ENCODE measurements around the gene FOXP1. TPM values are rescaled to one million over a fixed set of nuclear protein-coding genes. Genes with fewer than 3 reads are reported as not detected.

The FOXP1 gene
- total and polyA plus RNA-seq, 5 experiments from 2014 or later = 280 to 443 (median 382) TPM

- no peak for ATAC-seq
- H3K4me1 Mint-ChIP-seq = peaks cover 41 to 87% (median 68%) of the 10 kb centered on the region in 4 donors
- peak overlapping the region; percentile 2 to 87 (median 78) for H3K27ac Mint-ChIP-seq
- no peaks in the 10 kb centered on the region for H3K9me3 Mint-ChIP-seq
- peak overlapping the region in 1 of 10 donors; percentile 15 for H3K4me3 Mint-ChIP-seq
- POLR2A ChIA-PET = no interaction called here
- H3K36me3 Mint-ChIP-seq = peaks cover 10 to 88% (median 45%) of the 10 kb centered on the region in 3 donors
- no peak for DNase-seq
- H3K27me3 Mint-ChIP-seq = no peaks in the 10 kb centered on the region
These were observed 471.6 kb downstream of the FOXP1 start for GRCh38 chr3:71111784-71112440.

GRCh38 chr3:71110385-71111222 is 472.9 kb downstream of the FOXP1 start:
- Mint-ChIP-seq H3K4me1 (peaks cover 35 to 85% (median 64%) of the 10 kb centered on the region in 4 donors), H3K4me3 (peak overlapping the region in 1 of 10 donors; percentile 15), H3K36me3 (peaks cover 10 to 83% (median 42%) of the 10 kb centered on the region in 3 donors), H3K27me3 (no peaks in the 10 kb centered on the region), H3K9me3 (no peaks in the 10 kb centered on the region), H3K27ac (peak overlapping the region in 9 of 10 donors; percentile 18 to 90 (median 60))
- ATAC-seq = no peak
- DNase-seq = no peak
- POLR2A ChIA-PET = interaction anchor here (1.0 kb wide), 1 partner anchor 8 kb away, joined by 3 read pairs; no protein-coding TSS in a partner anchor

- Mint-ChIP-seq H3K4me3 (peak overlapping the region in 1 of 10 donors; percentile 19), H3K9me3 (no peaks in the 10 kb centered on the region), H3K27ac (peak overlapping the region in 9 of 10 donors; percentile 22 to 90 (median 79)), H3K27me3 (no peaks in the 10 kb centered on the region), H3K36me3 (peaks cover 8 to 88% (median 45%) of the 10 kb centered on the region in 3 donors), H3K4me1 (peaks cover 40 to 87% (median 67%) of the 10 kb centered on the region in 4 donors)
- ATAC-seq (no peak), DNase-seq (no peak)
- POLR2A ChIA-PET = no interaction called here
These were observed 473.6 kb downstream of the FOXP1 start for GRCh38 chr3:71109977-71110285.

GRCh38 chr3:71109241-71109976 is 474.1 kb downstream of the FOXP1 start:
- ATAC-seq = no peak
- Mint-ChIP-seq H3K27ac (peak overlapping the region in 9 of 10 donors; percentile 50 to 90 (median 79)), H3K9me3 (no peaks in the 10 kb centered on the region), H3K36me3 (peaks cover 6 to 86% (median 45%) of the 10 kb centered on the region in 3 donors), H3K27me3 (no peaks in the 10 kb centered on the region), H3K4me1 (peaks cover 37 to 86% (median 68%) of the 10 kb centered on the region in 4 donors), H3K4me3 (peak overlapping the region in 5 of 10 donors; percentile 4 to 36 (median 19))
- DNase-seq = no peak
- POLR2A ChIA-PET = no interaction called here

GRCh38 chr3:71107926-71108325 is 475.6 kb downstream of the FOXP1 start:
- Mint-ChIP-seq H3K4me3 (peak overlapping the region in 2 of 10 donors; percentile 14 to 24), H3K36me3 (peaks cover 6 to 89% (median 50%) of the 10 kb centered on the region in 3 donors), H3K27ac (peak overlapping the region in 9 of 10 donors; percentile 48 to 90 (median 68)), H3K27me3 (no peaks in the 10 kb centered on the region), H3K4me1 (peaks cover 41 to 90% (median 74%) of the 10 kb centered on the region in 4 donors), H3K9me3 (no peaks in the 10 kb centered on the region)
- POLR2A ChIA-PET = interaction anchor here (0.8 kb wide), 1 partner anchor 16 kb away, joined by 5 read pairs; no protein-coding TSS in a partner anchor
- ATAC-seq (no peak), DNase-seq (no peak)

GRCh38 chr3:71104976-71105375 is 478.6 kb downstream of the FOXP1 start:
- POLR2A ChIA-PET = interaction anchor here (0.5 kb wide), 1 partner anchor 126 kb away, joined by 4 read pairs; no protein-coding TSS in a partner anchor
- peak overlapping the region in 6 of 10 donors; percentile 4 to 37 (median 12) for H3K4me3 Mint-ChIP-seq
- H3K4me1 Mint-ChIP-seq = peaks cover 55 to 94% (median 84%) of the 10 kb centered on the region in 4 donors

GRCh38 chr3:71104556-71104955 is 479.0 kb downstream of the FOXP1 start:
- peaks cover 52 to 94% (median 84%) of the 10 kb centered on the region in 4 donors for H3K4me1 Mint-ChIP-seq
- peak overlapping the region in 9 of 10 donors; percentile 31 to 90 (median 74) for H3K27ac Mint-ChIP-seq
- H3K4me3 Mint-ChIP-seq = peak overlapping the region in 4 of 10 donors; percentile 8 to 39 (median 16)
- ATAC-seq (no peak), DNase-seq (no peak)
- H3K9me3 Mint-ChIP-seq = no peaks in the 10 kb centered on the region
- POLR2A ChIA-PET = interaction anchor here (0.5 kb wide), 1 partner anchor 126 kb away, joined by 4 read pairs; no protein-coding TSS in a partner anchor
- peaks cover 8 to 84% (median 29%) of the 10 kb centered on the region in 3 donors for H3K36me3 Mint-ChIP-seq
- no peaks in the 10 kb centered on the region for H3K27me3 Mint-ChIP-seq

More at GRCh38 chr3:71104976-71105375, 478.6 kb downstream of the FOXP1 start:
- peak overlapping the region in 9 of 10 donors; percentile 4 to 90 (median 78) for H3K27ac Mint-ChIP-seq
- ATAC-seq (peak in 1 of 2 donors; percentile 17), DNase-seq (no peak)
- H3K9me3 Mint-ChIP-seq = no peaks in the 10 kb centered on the region
- peaks cover 4 to 84% (median 33%) of the 10 kb centered on the region in 3 donors for H3K36me3 Mint-ChIP-seq
- no peaks in the 10 kb centered on the region for H3K27me3 Mint-ChIP-seq

GRCh38 chr3:71104121-71104541 is 479.4 kb downstream of the FOXP1 start:
- H3K27ac Mint-ChIP-seq = peak overlapping the region; percentile 15 to 90 (median 70)

GRCh38 chr3:71103430-71103921 is 480.1 kb downstream of the FOXP1 start:
- Mint-ChIP-seq H3K9me3 (no peaks in the 10 kb centered on the region), H3K4me1 (peaks cover 46 to 94% (median 83%) of the 10 kb centered on the region in 4 donors), H3K36me3 (peaks cover 9 to 81% (median 19%) of the 10 kb centered on the region in 3 donors), H3K4me3 (peak overlapping the region in 9 of 10 donors; percentile 9 to 70 (median 24)), H3K27me3 (no peaks in the 10 kb centered on the region), H3K27ac (peak overlapping the region; percentile 32 to 90 (median 72))
- POLR2A ChIA-PET = interaction anchor here (1.2 kb wide), 1 partner anchor 28 kb away, joined by 3 read pairs; no protein-coding TSS in a partner anchor
- ATAC-seq (no peak), DNase-seq (no peak)

More at GRCh38 chr3:71104121-71104541, 479.4 kb downstream of the FOXP1 start:
- DNase-seq (no peak), ATAC-seq (no peak)
- Mint-ChIP-seq H3K4me3 (peak overlapping the region in 4 of 10 donors; percentile 16 to 39 (median 30)), H3K9me3 (no peaks in the 10 kb centered on the region), H3K36me3 (peaks cover 9 to 84% (median 25%) of the 10 kb centered on the region in 3 donors), H3K4me1 (peaks cover 49 to 94% (median 83%) of the 10 kb centered on the region in 4 donors), H3K27me3 (no peaks in the 10 kb centered on the region)
- POLR2A ChIA-PET = interaction anchor here (0.5 kb wide), 1 partner anchor 125 kb away, joined by 4 read pairs; no protein-coding TSS in a partner anchor

GRCh38 chr3:71102111-71102983 is 481.2 kb downstream of the FOXP1 start:
- Mint-ChIP-seq H3K36me3 (peaks cover 10 to 81% (median 20%) of the 10 kb centered on the region in 3 donors), H3K27ac (peak overlapping the region; percentile 25 to 91 (median 70)), H3K4me3 (peak overlapping the region in 6 of 10 donors; percentile 3 to 49 (median 22)), H3K27me3 (no peaks in the 10 kb centered on the region), H3K9me3 (no peaks in the 10 kb centered on the region), H3K4me1 (peaks cover 49 to 94% (median 89%) of the 10 kb centered on the region in 4 donors)
- POLR2A ChIA-PET = interaction anchor here (0.7 to 1.2 kb wide), 6 partner anchors 9 to 1519 kb away, joined by 3 to 4 read pairs (median 4); no protein-coding TSS in a partner anchor
- DNase-seq = no peak
- no peak for ATAC-seq
